K562 (cell line): ENCODE results near the gene MIB2. TPM values are rescaled to one million over a fixed set of nuclear protein-coding genes. Genes with fewer than 3 reads are reported as not detected.

Source experiments
- AFF4 ChIP-seq: sonication (generic); formaldehyde crosslinking; IDR thresholded peaks from 2 replicates; pipeline ENCODE4 v1.8.0; 2023; ENCODE audit warnings: mild to moderate bottlenecking, missing genetic modification reagents
- CXXC5 ChIP-seq: fragments of 250-450 bp; sonication (Bioruptor Pico); IDR thresholded peaks from 2 replicates; pipeline ENCODE4 v1.8.0; 2022; ENCODE audit warnings: inconsistent platforms, mild to moderate bottlenecking, moderate library complexity
- DPF2 ChIP-seq: fragments of 450-650 bp; IDR thresholded peaks from 2 replicates; pipeline ENCODE4 v1.6.1; 2016
- E4F1 ChIP-seq: fragments of 250-450 bp; sonication (Bioruptor Pico); IDR thresholded peaks from 2 replicates; pipeline ENCODE4 v1.5.0; 2021; ENCODE audit warnings: mild to moderate bottlenecking, borderline replicate concordance
- GATAD2B ChIP-seq: fragments of 450-650 bp; IDR thresholded peaks from 2 replicates; pipeline ENCODE4 v1.6.1; 2017; ENCODE audit warnings: mild to moderate bottlenecking, borderline replicate concordance
- GTF2B ChIP-seq: IDR thresholded peaks from 2 replicates; pipeline ENCODE4 v1.6.1; 2011; ENCODE audit not compliant: insufficient read length; ENCODE audit errors: extremely low read depth
- HDGF ChIP-seq: fragments of 450-650 bp; IDR thresholded peaks from 2 replicates; pipeline ENCODE4 v1.6.1; 2016
- KLF10 ChIP-seq: fragments of 250-450 bp; sonication (Bioruptor Pico); IDR thresholded peaks from 2 replicates; pipeline ENCODE4 v1.6.1; 2021; ENCODE audit warnings: matching md5 sums
- LCOR ChIP-seq: sonication (generic); formaldehyde crosslinking; IDR thresholded peaks from 2 replicates; pipeline ENCODE4 v1.8.0; 2022; ENCODE audit warnings: mild to moderate bottlenecking, missing genetic modification reagents
- MAFK ChIP-seq: IDR thresholded peaks from 2 replicates; pipeline ENCODE4 v1.6.1; 2011; ENCODE audit warnings: low read length, improper control_type of control experiment
- MAZ ChIP-seq, 2 experiments: fragments of 450-650 bp in 1 of 2; sonication (generic) in 1 of 2; formaldehyde crosslinking; IDR thresholded peaks in 1 of 2; conservative IDR thresholded peaks in 1 of 2; 2 replicates each; pipeline versions ENCODE4 v1.4.0 to v1.5.0; 2020; ENCODE audit warnings: mild to moderate bottlenecking in 1 of 2, missing genetic modification reagents in 1 of 2
- MTA2 ChIP-seq: fragments of 450-650 bp; IDR thresholded peaks from 2 replicates; pipeline ENCODE4 v1.6.1; 2016; ENCODE audit warnings: low read depth
- PKNOX1 ChIP-seq: fragments of 450-650 bp; IDR thresholded peaks from 2 replicates; pipeline ENCODE4 v1.6.1; 2016
- SAFB2 ChIP-seq: fragments of 200-400 bp; formaldehyde crosslinking; IDR thresholded peaks from 2 replicates; pipeline ENCODE4 v1.6.1; 2018; ENCODE audit warnings: borderline replicate concordance, low read length, low read depth, moderate library complexity; ENCODE audit not compliant: severe bottlenecking
- SAP30 ChIP-seq: fragments of 200-600 bp; sonication (generic); IDR thresholded peaks from 2 replicates; pipeline ENCODE4 v1.6.1; 2012; ENCODE audit warnings: borderline replicate concordance, low read depth, mild to moderate bottlenecking, moderate library complexity, low read length, control low read depth, inconsistent platforms; ENCODE audit not compliant: insufficient read depth, poor library complexity, severe bottlenecking
- SIRT6 ChIP-seq: IDR thresholded peaks from one replicate; pipeline ENCODE4 v1.6.1; 2012; ENCODE audit warnings: low read depth, mild to moderate bottlenecking, control low read depth, inconsistent platforms, low read length, moderate library complexity
- TBL1XR1 ChIP-seq, 2 experiments: IDR thresholded peaks; 2 replicates each; pipeline ENCODE4 v1.6.1; 2012; ENCODE audit warnings: improper control_type of control experiment in 2 of 2, low read length in 2 of 2, mild to moderate bottlenecking in 1 of 2
- ZNF174 ChIP-seq: fragments of 250-450 bp; sonication (Bioruptor Pico); IDR thresholded peaks from 2 replicates; pipeline ENCODE4 v1.4.0; 2020; ENCODE audit warnings: mild to moderate bottlenecking
- ZNF253 ChIP-seq: fragments of 250-450 bp; sonication (Bioruptor Pico); conservative IDR thresholded peaks from 2 replicates; pipeline ENCODE4 v1.6.1; 2021; ENCODE audit warnings: mild to moderate bottlenecking
- ZNF436 ChIP-seq: fragments of 250-450, 450-650 bp; sonication (Bioruptor Pico); formaldehyde crosslinking; IDR thresholded peaks from 2 replicates; pipeline ENCODE4 v1.7.0; 2020; ENCODE audit warnings: mild to moderate bottlenecking
- ZSCAN29 ChIP-seq: fragments of 450-650 bp; IDR thresholded peaks from 2 replicates; pipeline ENCODE4 v1.6.1; 2017
- polyA plus RNA-seq, 8 experiments: library from polyadenylated mRNA; depleted of rRNA in 4 of 8; stranded (reverse) in 5 of 8; unstranded in 3 of 8; fragments of >200 nt; fragmentation: Nextera tagmentation in 2 of 8; fragmentation: Illumina TruSeq in 1 of 8; extraction: Ambion mirVana in 2 of 8; extraction: Trizol in 1 of 8; gene quantifications; 2 replicates each; pipeline versions ENCODE4 v1.2.1 to v1.2.3, GENCODE V29; 2011 to 2014; ENCODE audit warnings: inconsistent platforms in 1 of 8, missing spikeins in 1 of 8
- total RNA-seq, 7 experiments: library from RNA; depleted of rRNA in 6 of 7; stranded (reverse); fragments of >200 nt in 6 of 7; fragmentation: Illumina TruSeq in 2 of 7; extraction: Trizol in 2 of 7; gene quantifications; 2 replicates each; pipeline versions ENCODE4 v1.2.1 to v1.2.3, GENCODE V29; 2011 to 2021; ENCODE audit warnings: low replicate concordance in 1 of 7

MIB2 gene
- total and polyA plus RNA-seq, 9 of the 15 experiments (the other 6 are each of a cell fraction or from before 2014, with no cell fraction given) = 0.04 to 17.0 (median 4.9) TPM; not detected in 1

- no peak for TF ChIP-seq PKNOX1
- TF ChIP-seq KLF10 (CRISPR knock-in tag) = no peak
- no peak for TF ChIP-seq HDGF
- TF ChIP-seq SIRT6 = no peak
- TF ChIP-seq SAFB2 = no peak
- TF ChIP-seq ZNF253 = no peak
- TF ChIP-seq ZSCAN29 = no peak
- TF ChIP-seq E4F1 (CRISPR knock-in tag) = 0 out of 2 replicates have a peak, but pooled peaks have one; percentile 51
- no peak for TF ChIP-seq GTF2B
- TF ChIP-seq ZNF436 (CRISPR knock-in tag) = no peak
- peak; percentile 12 for TF ChIP-seq SAP30
- TF ChIP-seq CXXC5 (CRISPR knock-in tag) = peak; percentile 50; the same call in 1 of the 2 replicates
- TF ChIP-seq DPF2 = no peak
- TF ChIP-seq TBL1XR1 (IDR thresholded peaks at IDR 0.05; ENCODE audit: low read length in 2 of 2) = no peak
- TF ChIP-seq GATAD2B = 0 out of 2 replicates have a peak, but pooled peaks have one; percentile 51
- no peak for TF ChIP-seq MAFK
- TF ChIP-seq LCOR (CRISPR knock-in tag) = no peak
- TF ChIP-seq ZNF174 (CRISPR knock-in tag) = no peak
- TF ChIP-seq AFF4 (CRISPR knock-in tag) = peak; percentile 94
- no peak for TF ChIP-seq MTA2
- TF ChIP-seq MAZ (CRISPR knock-in tag; conservative IDR thresholded peaks at IDR 0.05 in 1 of 2, IDR thresholded peaks at IDR 0.05 in 1 of 2) = peak in 1 of 2 experiments; percentile 2; a peak in 2 of 4 replicates
Observed at GRCh38 chr1:1616045-1616790, 918 bp downstream of the MIB2 start (continued).
